ENCODE results near the gene DLX4.

The DLX4 gene, protein sequence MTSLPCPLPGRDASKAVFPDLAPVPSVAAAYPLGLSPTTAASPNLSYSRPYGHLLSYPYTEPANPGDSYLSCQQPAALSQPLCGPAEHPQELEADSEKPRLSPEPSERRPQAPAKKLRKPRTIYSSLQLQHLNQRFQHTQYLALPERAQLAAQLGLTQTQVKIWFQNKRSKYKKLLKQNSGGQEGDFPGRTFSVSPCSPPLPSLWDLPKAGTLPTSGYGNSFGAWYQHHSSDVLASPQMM

DNA sequence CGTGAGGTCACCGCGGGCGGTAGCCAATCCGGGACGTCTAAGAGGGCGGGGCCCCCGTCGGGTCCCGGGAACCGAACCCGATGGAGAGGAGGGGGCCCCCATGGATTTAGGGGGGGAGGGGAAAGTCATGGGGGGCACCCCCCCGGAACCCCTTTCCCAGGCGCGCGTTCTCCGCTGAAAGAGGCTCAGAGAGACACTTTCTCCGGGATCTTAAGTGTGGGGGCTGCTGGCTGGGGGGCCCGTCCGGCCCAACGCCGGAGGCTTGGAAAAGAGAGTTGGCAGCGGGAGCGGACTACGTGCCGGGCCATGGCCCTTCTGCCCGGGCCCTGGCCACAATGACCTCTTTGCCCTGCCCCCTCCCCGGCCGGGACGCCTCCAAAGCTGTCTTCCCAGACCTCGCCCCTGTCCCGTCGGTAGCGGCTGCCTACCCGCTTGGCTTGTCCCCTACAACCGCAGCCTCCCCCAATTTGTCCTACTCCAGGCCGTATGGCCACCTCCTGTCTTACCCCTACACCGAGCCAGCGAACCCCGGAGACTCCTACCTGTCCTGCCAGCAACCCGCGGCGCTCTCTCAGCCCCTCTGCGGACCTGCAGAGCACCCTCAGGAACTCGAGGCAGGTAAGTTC lies at the start of gene DLX4:
TSS of gene DLX4 (plus strand) at position 57 of the 626 bp plus-strand sequence. CDS start at position 336, 279 bp downstream.
- DNase-seq (ENCODE audit: low read depth, low spot score): no peak

DNA sequence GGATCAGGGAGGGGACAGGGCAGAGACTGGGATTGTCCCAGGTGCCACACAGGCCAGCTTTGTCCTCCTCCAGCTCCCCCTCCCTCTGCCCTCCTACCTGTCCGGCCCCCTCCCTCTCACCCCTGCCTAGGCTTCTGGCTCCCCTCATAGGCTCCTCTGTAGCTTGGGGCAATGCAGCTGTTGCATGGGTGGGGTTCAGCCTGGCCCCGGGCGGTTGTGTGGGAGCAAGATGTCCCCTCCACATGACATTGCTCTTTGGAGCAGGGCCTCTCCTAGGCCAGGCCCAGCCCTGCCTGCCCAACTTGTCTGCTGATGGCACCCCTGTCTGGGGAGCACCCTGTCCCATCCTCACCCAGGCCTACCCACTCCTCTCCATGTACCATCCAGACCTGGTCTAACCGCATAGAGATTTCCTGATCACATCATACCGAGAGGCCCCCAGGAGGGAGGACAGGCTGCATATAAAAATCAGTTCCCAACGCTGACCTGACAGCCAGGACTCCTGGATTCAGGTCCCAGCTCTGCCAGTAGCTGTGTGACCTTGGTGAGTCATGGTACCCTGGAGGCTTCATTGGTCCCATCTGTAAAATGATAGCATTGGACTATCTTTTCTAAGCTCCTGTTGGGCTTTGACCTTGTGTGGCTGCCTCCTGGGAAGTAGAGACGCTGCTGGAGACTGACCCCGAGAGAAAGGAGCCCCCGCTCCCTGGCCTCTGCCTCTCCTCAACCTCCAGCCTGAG lies 48.8 kb upstream of the DLX4 start:
- no peak for DNase-seq (ENCODE audit: low read depth, low spot score)

DNA sequence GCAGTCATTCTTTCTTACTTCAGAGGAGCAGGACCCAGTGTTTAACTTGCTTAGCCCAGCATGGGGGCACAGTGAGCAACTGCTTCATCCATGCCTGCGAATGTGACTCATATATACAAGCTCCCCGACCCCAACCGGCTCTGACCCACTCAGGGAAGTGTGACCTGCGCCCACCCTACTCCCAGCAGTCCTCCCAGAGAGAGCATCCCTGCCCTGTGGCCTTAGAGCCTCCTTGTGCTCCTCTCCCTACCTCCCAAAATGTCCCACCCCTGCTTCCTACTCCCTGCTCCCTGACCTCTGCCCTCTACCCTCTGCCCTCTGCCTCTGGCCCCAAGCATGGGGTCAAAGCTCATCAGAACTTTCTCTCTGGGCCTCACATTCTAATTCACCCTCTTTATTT lies 46.9 kb upstream of the DLX4 start:
- DNase-seq (ENCODE audit: low read depth, low spot score): no peak

DNA sequence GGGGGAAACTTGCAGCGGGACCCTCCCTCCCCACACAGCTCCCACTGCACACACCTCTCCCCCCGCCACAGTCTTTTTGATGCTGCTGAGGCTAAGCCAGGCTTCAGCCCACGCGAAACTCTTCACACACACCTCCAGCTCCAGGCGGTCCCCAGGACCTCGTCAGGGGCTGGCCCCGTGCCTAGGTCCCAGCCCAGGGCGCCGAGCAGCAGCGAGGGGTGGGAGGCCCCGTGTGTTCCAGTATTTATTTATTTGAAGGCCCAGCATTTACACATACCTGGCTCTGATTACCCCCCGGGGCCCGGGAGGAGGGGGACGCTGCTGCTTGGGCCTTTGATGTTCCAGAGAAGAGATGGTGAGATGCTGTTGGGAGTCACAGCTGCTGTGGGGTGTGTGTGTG lies 44.9 kb upstream of the DLX4 start:
- no peak for DNase-seq (ENCODE audit: low read depth, low spot score)

DNA sequence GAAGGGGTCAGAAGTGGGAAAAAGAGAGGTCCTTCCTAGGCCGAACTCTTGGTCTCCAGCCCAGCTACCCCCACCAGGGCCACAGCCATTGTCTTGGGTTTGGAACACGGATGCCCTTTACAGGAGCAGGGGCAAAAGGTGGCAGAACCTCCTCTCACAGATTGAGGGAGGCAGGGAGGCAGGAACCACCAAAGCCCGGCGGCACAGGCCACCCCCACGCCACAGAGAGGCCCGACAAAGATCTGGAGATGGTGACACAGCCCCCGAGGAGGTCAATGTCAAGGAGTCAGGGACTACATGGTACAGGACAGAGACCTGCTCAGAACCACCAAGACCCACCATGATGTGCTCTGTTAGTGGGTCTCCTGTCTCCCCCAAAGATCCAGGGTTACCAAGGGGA lies 44.4 kb upstream of the DLX4 start:
- DNase-seq (ENCODE audit: low read depth, low spot score): no peak

DNA sequence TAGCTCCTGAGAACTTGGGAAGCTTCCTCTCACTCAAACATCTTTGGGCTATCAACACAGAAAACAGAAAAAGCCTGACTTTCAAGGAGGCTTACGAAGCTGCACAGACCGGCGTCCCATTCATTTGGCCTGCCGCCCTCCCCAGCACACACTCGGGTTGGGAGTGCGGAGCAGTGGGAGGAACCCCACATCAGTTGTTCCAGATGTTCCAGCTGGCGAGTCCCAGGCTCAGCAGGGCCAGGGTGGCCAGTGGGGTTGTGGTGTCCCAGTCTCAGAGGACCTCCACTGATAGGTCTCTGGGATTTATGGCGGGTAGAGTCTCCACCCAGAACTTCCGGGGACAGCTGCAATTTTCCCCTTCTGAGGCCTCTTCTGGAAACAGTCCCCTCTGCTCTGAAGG lies 43.1 kb upstream of the DLX4 start:
- no peak for DNase-seq (ENCODE audit: low read depth, low spot score)

DNA sequence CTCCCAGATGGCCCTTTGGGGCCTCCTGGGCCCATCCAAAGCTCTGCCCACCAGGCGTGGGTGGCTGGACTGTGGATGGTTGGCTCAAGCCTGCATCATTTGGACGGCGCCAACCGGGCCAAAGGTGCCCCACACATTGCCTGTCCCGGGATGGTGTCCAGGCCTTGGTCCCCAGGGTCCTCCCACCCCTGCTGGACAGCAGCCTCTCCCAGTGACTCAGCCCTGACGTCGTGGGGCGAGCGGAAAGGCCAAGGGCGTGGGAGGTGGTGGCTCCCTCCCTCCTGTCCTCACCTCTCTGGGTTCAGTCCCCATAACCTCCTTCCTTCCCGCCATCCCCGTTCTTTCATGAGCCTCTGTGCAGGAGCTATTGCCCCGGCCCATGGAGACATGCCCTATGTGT lies 42.1 kb upstream of the DLX4 start:
- DNase-seq (ENCODE audit: low read depth, low spot score): no peak

DNA sequence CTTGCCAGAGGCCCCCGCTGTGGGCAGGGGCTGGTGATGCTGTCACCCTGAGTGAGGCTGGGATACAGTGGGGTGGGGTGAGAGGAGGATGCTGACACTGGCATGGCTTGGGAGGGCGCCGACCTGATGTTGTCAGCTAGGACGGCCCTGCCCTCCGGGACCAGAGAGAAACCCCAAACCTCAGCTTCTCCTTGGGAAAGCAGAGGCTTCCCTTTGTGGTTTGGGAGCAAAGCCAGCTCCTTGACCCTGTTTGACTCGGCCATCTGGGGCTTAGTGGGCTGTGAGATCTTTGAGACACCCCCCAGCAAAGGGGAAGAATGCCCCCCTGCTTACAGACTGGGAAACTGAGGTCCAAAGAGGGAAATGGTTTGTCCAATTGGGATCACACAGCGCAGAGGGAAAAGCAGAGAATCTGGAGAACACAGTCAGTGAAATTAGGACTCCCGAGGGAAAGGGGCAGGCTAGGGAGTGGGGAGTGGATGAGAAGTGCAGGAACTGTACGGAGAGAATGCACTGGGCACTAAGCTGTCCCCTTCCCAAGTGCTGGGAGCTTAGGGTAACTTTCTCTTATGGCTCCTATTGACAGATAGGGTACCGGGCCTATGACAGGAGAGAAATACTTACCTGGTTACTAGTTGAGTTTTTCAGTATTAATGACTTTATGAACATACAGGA lies 40.7 kb upstream of the DLX4 start:
- no peak for DNase-seq (ENCODE audit: low read depth, low spot score)

DNA sequence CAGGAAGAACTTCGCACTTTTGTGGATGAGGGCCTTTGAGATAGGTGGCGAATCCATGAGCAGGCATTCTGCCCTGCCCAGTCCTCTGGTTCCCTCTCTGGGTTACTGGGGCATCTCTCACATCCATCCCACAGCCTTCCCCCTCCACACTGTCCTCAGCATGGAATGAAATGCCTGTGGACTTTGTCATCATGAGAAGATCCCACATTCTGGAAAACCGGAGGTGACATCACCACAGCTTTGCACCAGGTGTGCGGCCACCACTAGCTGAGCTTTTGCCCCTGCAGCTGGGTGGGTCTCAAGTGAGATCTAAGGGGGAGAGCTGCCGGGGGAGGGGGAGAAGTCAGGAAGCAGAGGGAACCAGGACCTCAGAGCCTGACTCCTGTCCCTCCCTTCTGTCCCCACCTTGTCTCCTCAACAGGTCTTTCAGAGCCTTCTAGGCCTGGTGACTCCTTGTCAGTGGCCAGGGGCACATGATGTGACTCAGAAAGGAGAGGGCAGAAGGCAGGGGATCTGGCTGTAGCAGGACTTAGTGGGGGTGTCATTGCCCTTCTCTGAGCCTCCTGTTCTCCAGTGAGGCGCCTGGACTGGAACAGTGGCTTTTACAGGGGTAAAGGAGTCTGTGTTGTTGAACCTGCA lies 40.0 kb upstream of the DLX4 start:
- no peak for DNase-seq (ENCODE audit: low read depth, low spot score)

DNA sequence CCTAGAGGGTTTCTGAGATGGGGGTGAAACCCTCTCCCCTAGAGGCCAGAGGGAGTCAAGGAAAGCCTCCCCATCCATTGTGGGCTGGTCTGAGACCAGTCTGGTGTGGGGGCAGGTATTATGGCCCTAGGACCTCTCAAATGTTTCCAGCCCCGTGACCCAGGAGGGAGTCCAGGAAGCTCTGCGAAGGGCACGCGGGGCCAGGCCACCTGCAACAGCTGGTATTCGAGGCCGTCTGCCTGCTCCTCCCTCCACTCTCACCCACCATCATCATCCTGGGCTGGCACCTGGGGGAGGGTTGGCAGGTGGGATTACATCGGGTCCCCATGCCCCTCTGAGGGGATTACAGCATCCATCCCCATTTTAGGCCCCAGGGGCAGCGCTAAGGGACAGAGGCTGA lies 38.1 kb upstream of the DLX4 start:
- no peak for DNase-seq (ENCODE audit: low read depth, low spot score)

DNA sequence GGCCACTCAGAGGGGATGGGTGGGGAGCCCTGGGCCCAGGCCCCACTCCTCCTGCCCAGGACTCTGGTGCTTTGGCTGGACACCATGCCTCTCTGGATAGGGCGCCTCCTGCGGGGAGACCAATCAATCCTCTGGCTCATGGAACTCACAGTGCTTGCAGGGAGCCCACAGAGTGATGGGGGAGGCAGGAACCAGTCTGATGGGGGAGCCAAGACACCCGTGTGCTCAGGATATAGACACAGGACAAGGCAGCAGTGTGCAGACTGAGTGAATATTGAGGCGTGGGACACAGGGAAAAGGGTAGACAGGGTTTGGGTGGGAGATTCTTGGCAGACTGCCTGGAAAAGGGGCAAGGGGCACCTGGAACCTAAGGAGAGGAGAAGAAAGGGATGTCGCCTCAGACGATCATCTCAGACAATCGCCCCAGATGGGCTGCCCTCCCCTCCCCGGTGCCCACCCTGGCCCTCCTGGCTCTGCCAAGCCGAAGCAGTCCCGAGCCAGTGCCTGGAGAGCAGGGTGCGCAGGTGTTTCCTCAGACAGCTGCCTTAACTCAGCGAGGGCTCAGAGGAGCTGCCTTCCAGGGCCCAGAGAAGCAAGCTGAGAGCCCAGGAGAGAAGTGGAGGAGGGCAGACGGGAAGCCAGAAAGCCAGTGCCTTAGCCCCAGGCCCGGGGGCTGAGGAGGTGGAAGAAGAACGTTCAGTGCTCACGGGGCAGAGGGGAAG lies 37.4 kb upstream of the DLX4 start:
- no peak for DNase-seq (ENCODE audit: low read depth, low spot score)

DNA sequence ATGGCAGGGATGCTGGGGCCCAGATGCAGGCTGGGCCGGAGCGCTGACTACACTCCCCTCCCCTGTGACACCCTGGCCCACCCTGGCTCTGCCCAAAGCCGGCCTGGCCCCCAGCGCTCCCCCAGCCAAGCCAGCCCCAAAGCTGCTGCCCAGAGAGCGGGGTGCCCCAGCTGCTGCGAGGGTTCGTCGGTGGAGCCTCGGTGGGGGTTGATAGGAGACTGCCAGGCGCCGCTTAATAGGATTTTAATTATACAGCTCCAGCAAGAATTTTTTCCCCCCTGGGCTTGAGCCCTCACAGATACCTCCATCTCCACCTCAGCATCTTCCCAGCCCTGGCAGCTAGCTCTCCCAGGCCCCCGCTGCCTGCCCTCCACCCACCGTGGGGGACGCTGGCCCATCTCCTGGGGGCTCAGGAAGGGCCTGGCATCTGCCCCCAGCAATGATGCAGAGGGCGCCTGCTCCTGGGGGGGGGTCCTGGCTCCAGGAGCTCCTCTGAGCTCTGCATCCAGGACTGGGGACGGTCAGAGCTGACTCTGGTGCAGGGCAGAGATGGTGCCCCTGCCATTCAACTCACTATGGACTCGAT lies 36.8 kb upstream of the DLX4 start:
- DNase-seq (ENCODE audit: low read depth, low spot score): no peak

DNA sequence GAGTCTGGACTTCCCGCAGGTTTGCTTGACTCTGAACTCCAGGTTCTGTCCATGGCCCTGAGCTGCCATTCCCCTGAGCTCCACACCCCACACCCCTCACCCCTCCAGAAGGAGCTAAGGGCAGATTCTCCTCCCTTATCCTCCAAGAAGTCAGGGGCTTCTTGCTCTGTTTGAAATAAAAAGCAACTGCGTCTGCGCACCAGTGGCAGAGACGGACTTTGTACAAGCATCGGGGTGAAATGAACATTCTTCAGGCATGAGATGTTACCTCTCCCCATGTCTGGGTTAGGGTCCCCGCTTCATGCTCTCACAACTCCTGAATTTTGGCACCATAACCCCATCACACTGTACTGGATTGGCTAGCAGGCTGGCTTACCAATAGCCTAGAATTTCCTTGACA lies 36.1 kb upstream of the DLX4 start:
- no peak for DNase-seq (ENCODE audit: low read depth, low spot score)

DNA sequence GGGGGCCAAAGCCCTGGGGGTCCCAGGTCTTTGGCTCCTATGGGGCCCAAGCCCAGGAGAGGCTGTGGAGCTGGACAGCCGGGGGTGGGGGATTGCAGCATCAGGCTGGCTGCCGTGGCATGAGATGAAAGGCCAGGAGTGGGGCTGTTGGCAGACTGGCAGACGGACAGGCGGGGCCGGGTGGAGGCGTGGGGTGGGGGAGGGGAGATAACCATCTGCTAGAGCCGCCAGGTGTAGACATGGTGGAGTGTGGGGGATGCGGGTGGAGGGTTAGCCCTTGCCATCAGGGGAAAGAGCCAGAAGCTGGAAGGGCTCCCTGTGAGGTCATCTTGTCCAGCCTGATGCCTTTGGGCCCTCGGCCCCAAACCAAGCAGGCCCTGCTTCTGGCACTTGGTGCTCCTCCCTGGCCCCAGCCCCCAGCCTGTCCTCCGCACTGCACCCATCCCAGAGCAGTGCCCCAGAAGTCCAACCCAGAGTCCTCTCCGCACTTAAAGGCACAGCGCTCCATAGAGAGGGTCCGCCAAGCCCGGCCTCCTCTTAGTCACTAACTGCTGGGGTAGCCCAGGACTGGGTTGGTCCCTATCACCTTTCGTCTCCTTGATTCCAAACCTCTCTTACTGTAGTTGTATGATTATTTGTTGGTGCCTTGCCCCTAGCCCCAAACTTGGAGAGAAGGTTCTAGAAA lies 33.3 kb upstream of the DLX4 start:
- no peak for DNase-seq (ENCODE audit: low read depth, low spot score)

DNA sequence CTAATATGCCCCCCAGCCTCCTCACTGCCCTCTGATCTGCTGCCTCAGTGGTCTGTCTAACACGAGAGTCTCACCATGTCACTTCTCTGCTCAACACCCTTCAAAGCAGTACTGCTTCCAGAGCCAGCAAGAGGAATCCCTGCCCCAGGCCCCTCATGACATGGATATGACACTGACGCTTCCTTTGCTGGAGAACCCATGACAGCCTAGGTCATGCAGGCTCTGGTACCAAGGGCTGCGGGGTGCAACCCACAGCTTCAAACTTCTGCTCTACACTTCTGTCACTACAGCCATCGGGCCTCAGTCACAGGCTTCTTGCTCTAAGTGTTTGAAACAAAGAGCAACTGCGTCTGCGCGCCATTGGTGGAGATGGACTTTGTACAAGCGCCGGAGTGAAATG lies 32.6 kb upstream of the DLX4 start:
- no peak for DNase-seq (ENCODE audit: low read depth, low spot score)

DNA sequence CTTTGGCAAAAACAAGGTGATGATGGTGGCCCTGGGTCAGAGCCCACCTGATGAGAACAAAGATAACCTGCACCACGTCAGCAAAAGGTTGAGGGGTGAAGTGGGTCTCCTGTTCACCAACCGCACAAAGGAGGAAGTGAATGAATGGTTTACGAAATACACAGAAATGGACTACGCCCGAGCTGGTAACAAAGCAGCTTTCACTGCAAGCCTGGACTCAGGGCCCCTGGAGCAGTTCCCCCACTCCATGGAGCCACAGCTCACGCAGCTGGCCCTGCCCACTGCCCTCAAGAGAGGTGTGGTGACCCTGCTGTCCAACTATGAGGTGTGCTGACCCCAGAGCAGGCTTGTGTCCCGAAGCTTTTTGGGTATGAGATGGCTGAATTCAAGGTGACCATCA lies 29.7 kb upstream of the DLX4 start:
- DNase-seq (ENCODE audit: low read depth, low spot score): no peak

DNA sequence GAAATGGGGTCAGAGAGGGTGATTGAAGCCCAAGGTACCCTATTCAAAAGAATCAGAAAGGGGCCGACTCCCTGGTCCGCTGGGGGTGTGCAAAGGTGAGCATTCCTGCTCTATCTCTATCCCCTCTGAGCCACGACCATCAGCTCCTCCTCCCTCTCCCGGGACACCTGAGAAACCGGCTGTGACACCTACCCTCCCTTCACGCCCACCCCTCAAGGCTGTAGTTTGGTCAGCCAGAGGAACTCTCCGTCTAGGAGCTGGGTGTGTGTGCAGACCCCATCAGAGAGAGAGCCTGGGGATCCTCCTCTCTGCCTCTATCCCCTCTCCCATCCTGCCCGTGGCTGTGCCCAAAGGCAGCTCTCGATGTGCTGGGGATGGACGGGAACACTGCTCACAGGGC lies 27.6 kb upstream of the DLX4 start:
- DNase-seq (ENCODE audit: low read depth, low spot score): no peak

DNA sequence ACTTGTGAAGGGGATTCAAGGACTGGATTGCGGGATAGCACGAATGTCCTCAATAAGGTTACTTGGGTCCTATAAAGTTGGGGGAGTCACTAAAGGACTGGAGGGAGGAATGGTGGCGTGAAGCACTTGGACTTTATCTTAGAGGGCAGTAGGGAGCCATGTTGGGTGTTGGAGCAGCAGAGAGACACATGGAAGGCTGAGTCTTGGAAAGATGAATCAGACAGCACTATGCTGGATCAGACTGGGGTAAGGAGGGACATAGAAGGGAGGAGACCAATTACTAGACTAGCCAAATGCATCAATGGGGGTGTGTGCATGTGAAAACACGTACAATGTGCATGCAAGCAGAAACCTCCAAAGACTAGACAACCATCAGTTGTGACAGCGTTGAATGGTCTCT lies 26.0 kb upstream of the DLX4 start:
- no peak for DNase-seq (ENCODE audit: low read depth, low spot score)

DNA sequence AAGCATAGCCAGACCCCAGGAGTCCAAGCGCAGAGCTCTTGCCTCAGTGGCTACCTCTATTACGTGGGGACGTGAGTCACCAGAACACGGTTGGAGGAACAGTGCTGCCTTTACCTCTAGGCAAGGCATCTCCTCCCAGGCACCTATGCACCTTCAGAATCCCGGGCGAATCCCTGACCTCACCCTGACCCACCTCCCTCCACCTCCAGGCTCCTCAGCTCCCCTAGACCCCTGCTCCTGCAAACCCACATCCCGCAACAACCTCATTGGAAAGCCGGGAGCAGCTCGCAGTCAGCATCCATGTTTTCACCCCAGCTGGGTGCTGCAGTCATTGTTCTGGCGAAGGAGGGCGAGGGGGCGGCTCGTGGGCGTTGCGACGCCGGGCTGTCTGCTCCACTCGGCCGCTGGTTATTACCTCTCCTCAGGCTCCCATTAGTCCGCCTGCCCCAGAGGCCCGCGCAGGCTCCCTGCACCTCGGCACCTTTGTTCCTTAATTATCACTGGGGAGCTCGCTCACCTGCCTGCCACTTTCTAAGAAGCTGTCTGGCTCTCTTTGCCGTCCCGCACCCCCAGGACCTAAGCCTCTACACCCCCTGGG lies 24.6 kb upstream of the DLX4 start:
- DNase-seq (ENCODE audit: low read depth, low spot score): no peak

DNA sequence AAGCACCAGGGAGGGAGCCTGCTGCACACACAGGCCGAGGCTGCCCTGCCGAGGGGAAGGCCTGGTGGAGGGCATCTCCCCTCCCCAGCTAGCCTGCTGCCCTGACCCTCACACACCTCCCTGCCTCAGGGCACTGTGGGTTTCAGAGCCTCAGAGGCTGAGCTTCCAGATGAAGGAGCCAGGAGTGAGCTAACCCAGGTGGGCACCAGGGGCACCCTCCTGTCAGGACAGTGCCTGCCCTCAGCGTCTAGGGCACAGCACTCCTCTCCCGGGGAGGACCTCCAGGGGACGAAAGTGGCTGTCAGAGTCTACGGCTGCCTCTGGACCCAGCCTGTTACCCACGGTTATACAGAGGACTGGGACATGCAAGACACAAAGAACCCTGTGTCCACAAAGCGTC lies 22.8 kb upstream of the DLX4 start:
- DNase-seq (ENCODE audit: low read depth, low spot score): no peak
